Measurements from ENCODE around the gene GBF1. TPM values are rescaled to one million over a fixed set of nuclear protein-coding genes. Genes with fewer than 3 reads are reported as not detected.
"Not testable (repeated sequence)": the region's sequence is repeated elsewhere in the genome, so short reads cannot be mapped to it uniquely, and the experiment has no call there.

GBF1 gene
- total RNA-seq, 1 donor from 2014 or later = 71.6 TPM

DNA sequence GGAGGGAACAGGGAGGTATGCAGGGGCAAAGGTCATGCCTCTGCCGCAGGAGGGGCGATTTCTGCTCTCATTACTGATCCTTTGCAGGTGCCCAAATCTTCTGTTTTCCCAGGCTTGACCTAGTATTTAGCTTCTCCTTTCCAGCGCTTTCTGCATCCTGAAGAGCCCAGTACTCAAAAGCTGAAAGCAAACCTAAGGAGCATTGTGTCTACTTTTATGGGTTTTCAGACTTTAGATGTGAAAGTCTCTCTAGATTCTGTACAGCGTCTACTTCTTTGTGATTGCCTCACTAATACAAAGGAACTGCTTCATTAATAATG lies 560 bp downstream of the GBF1 start:
- TF ChIP-seq, protein P1, sequence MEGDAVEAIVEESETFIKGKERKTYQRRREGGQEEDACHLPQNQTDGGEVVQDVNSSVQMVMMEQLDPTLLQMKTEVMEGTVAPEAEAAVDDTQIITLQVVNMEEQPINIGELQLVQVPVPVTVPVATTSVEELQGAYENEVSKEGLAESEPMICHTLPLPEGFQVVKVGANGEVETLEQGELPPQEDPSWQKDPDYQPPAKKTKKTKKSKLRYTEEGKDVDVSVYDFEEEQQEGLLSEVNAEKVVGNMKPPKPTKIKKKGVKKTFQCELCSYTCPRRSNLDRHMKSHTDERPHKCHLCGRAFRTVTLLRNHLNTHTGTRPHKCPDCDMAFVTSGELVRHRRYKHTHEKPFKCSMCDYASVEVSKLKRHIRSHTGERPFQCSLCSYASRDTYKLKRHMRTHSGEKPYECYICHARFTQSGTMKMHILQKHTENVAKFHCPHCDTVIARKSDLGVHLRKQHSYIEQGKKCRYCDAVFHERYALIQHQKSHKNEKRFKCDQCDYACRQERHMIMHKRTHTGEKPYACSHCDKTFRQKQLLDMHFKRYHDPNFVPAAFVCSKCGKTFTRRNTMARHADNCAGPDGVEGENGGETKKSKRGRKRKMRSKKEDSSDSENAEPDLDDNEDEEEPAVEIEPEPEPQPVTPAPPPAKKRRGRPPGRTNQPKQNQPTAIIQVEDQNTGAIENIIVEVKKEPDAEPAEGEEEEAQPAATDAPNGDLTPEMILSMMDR (IDR thresholded peaks at IDR 0.05; ENCODE audit: partially characterized antibody, unreplicated experiment) = no peak
- H3K9me3 Mint-ChIP-seq (ENCODE audit: unreplicated experiment) = peaks cover 6% of the 10 kb centered on the region
- peaks cover 29% of the 10 kb centered on the region for H3K4me1 Mint-ChIP-seq (ENCODE audit: low read depth, unreplicated experiment)
- H3K36me3 Mint-ChIP-seq (ENCODE audit: unreplicated experiment) = peaks cover 5% of the 10 kb centered on the region
- H3K27me3 Mint-ChIP-seq (ENCODE audit: unreplicated experiment) = peaks cover 23% of the 10 kb centered on the region
- DNase-seq = no peak
- peak overlapping the region; percentile 100 for H3K4me3 Mint-ChIP-seq (ENCODE audit: unreplicated experiment)
- peak overlapping the region; percentile 96 for H3K27ac Mint-ChIP-seq (ENCODE audit: unreplicated experiment)

DNA sequence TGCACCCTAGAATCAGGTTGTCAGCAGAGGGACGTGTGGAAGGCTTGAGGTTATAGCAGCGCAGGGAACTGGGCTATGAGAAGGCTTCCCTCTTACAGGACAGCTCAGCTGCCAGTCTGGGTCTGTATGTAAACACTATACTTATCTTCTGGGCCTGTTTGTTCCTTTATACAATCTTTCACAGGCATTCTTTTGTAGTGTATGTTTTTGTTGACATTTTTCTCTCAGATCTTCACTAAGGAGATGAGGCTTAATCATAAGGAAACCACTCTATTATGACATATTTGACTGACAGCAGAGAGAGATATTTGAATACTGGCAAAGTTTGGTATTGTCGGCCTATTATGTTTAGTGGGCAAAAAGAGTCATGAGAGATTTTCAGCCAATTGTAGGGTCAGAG lies 929 bp downstream of the GBF1 start:
- Mint-ChIP-seq H3K36me3 (ENCODE audit: unreplicated experiment) (peaks cover 5% of the 10 kb centered on the region), H3K4me3 (ENCODE audit: unreplicated experiment) (peak overlapping the region; percentile 100), H3K27me3 (ENCODE audit: unreplicated experiment) (peaks cover 21% of the 10 kb centered on the region), H3K4me1 (ENCODE audit: low read depth, unreplicated experiment) (peaks cover 28% of the 10 kb centered on the region), H3K9me3 (ENCODE audit: unreplicated experiment) (peaks cover 5% of the 10 kb centered on the region), H3K27ac (ENCODE audit: unreplicated experiment) (peak overlapping the region; percentile 96)
- no peak for DNase-seq
- TF ChIP-seq, protein P1 (IDR thresholded peaks at IDR 0.05; ENCODE audit: partially characterized antibody, unreplicated experiment) = no peak

DNA sequence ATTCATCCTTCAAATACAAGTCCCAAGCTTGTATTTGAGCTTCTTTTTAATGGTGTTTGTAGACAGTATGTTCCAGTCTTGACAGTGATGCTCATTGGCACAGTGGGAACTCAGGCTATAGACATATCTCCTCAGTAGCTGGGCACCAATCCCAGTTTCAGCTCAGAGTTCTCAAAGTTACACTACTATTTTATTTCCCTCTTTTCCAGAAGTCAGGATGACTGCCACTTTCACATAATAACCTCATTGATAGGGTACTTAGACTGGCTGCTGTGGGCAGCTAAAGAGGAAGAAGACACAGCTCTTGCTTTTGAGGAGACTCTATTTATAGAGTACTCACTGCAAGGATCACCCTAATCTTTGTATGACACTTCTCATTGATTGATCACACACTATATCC lies 2.4 kb downstream of the GBF1 start:
- H3K4me3 Mint-ChIP-seq (ENCODE audit: unreplicated experiment) = peak overlapping the region; percentile 100
- no peaks in the 10 kb centered on the region for H3K36me3 Mint-ChIP-seq (ENCODE audit: unreplicated experiment)
- TF ChIP-seq, protein P1 (IDR thresholded peaks at IDR 0.05; ENCODE audit: partially characterized antibody, unreplicated experiment) = no peak
- DNase-seq = no peak
- H3K27me3 Mint-ChIP-seq (ENCODE audit: unreplicated experiment) = peaks cover 12% of the 10 kb centered on the region
- no peak overlapping the region for H3K27ac Mint-ChIP-seq (ENCODE audit: unreplicated experiment)
- H3K9me3 Mint-ChIP-seq (ENCODE audit: unreplicated experiment) = peaks cover 3% of the 10 kb centered on the region
- peaks cover 23% of the 10 kb centered on the region for H3K4me1 Mint-ChIP-seq (ENCODE audit: low read depth, unreplicated experiment)

DNA sequence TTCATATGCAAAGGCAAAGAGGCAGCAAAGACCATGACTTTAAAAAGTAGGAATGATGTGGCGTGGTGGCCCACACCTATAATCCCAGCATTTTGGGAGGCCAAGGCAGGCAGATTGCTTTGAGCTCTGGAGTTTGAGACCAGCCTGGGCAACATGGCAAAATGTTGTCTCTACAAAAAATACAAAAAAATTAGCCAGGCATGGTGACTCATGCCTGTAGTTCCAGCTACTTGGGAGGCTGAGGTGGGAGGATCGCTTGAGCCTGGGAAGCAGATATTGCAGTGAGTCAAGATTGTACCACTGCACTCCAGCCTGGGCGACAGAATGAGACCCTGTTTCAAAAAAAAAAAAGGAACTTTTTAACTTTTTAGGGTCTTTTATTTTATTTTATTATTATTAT lies 7.2 kb downstream of the GBF1 start:
- not testable (repeated sequence) for H3K27ac Mint-ChIP-seq (ENCODE audit: unreplicated experiment); DNase-seq; H3K4me3 Mint-ChIP-seq (ENCODE audit: unreplicated experiment); H3K9me3 Mint-ChIP-seq (ENCODE audit: unreplicated experiment); H3K36me3 Mint-ChIP-seq (ENCODE audit: unreplicated experiment); H3K4me1 Mint-ChIP-seq (ENCODE audit: low read depth, unreplicated experiment); H3K27me3 Mint-ChIP-seq (ENCODE audit: unreplicated experiment)

DNA sequence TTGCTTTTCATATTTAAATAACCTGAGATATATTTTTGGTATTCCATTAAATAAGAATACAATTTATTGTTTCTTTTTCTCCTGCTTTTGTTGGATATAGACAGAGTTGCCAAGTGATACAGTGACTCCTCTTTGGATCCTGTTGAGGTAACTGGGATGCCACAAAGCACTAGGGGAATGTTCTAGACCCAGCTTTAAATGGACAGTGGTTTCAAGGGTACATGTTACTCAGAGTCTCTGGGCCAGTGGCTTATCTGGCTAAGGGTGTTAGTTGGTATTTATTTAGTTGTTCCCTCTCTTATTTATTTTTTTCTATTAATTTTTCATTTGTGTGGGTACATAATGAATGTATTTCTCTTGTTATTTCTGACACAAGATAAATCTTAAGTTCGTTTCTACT lies 9.1 kb downstream of the GBF1 start:
- H3K27me3 Mint-ChIP-seq (ENCODE audit: unreplicated experiment) = no peaks in the 10 kb centered on the region
- TF ChIP-seq, protein P1 (IDR thresholded peaks at IDR 0.05; ENCODE audit: partially characterized antibody, unreplicated experiment) = no peak
- H3K27ac Mint-ChIP-seq (ENCODE audit: unreplicated experiment) = no peak overlapping the region
- no peak for DNase-seq
- no peaks in the 10 kb centered on the region for H3K36me3 Mint-ChIP-seq (ENCODE audit: unreplicated experiment)
- H3K4me1 Mint-ChIP-seq (ENCODE audit: low read depth, unreplicated experiment) = peaks cover 2% of the 10 kb centered on the region
- no peaks in the 10 kb centered on the region for H3K9me3 Mint-ChIP-seq (ENCODE audit: unreplicated experiment)
- H3K4me3 Mint-ChIP-seq (ENCODE audit: unreplicated experiment) = no peak overlapping the region

DNA sequence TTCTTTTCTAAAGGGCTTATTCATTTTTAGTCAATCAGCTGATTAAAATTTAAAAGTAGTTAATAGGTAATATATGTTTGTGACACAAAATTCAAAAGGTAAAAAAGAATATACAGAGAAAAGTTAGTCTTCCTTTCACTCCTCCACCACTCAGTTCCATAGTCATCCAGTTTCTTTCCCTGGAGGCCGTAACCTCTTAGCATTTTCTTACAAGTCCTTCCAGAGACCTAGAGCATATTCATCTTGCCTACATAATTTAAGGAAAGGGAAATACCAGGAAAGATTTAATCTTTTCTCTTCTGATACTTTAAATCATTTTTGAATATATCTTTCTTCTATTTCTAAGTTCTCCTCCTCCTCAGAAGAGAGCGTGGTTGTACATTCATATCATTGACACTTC lies 10.1 kb downstream of the GBF1 start:
- TF ChIP-seq, protein P1 (IDR thresholded peaks at IDR 0.05; ENCODE audit: partially characterized antibody, unreplicated experiment) = no peak
- H3K36me3 Mint-ChIP-seq (ENCODE audit: unreplicated experiment) = no peaks in the 10 kb centered on the region
- no peaks in the 10 kb centered on the region for H3K9me3 Mint-ChIP-seq (ENCODE audit: unreplicated experiment)
- peaks cover 2% of the 10 kb centered on the region for H3K4me1 Mint-ChIP-seq (ENCODE audit: low read depth, unreplicated experiment)
- H3K4me3 Mint-ChIP-seq (ENCODE audit: unreplicated experiment) = no peak overlapping the region
- no peaks in the 10 kb centered on the region for H3K27me3 Mint-ChIP-seq (ENCODE audit: unreplicated experiment)
- H3K27ac Mint-ChIP-seq (ENCODE audit: unreplicated experiment) = no peak overlapping the region
- no peak for DNase-seq

All from glutamatergic neuron (in vitro differentiated cells).